Activated B cell treated with CpG ODN at 0.5 μM for 24 hours (primary cell): ENCODE measurements around the gene AKT1. TPM values are rescaled to one million over a fixed set of nuclear protein-coding genes. Genes with fewer than 3 reads are reported as not detected.

ENCODE experiments used
- ATAC-seq: fragments of 200-7000 bp; cut with Tn5 transposase; one replicate; pipeline ENCODE4 v1.10.0; 2021; ENCODE audit warnings: low read depth, mild to moderate bottlenecking, moderate library complexity
- CTCF ChIA-PET: fragments of 350-600 bp; sonication (Branson Sonifier 250); formaldehyde crosslinking; loops from one replicate; lab custom pipeline; 2021; ENCODE audit warnings: antibody characterized with exemption; lab: Charles Lee
- POLR2A ChIA-PET: fragments of 350-600 bp; sonication (Branson Sonifier 250); formaldehyde crosslinking; loops from one replicate; lab custom pipeline; 2021; ENCODE audit warnings: antibody characterized with exemption; lab: Charles Lee
- DNase-seq: peaks from one replicate; pipeline ENCODE4 v3.0.0; 2022
- H3K27ac Mint-ChIP-seq: one replicate; pipeline ENCODE4 v1.8.0; 2020; ENCODE audit warnings: mixed read lengths
- H3K27me3 Mint-ChIP-seq: one replicate; pipeline ENCODE4 v1.8.0; 2021; ENCODE audit warnings: mixed read lengths
- H3K36me3 Mint-ChIP-seq: one replicate; pipeline ENCODE4 v1.8.0; 2021; ENCODE audit warnings: low read depth, mixed read lengths
- H3K4me1 Mint-ChIP-seq: one replicate; pipeline ENCODE4 v1.8.0; 2021; ENCODE audit warnings: mixed read lengths
- H3K4me3 Mint-ChIP-seq: one replicate; pipeline ENCODE4 v1.8.0; 2020; ENCODE audit warnings: mild to moderate bottlenecking, mixed read lengths
- H3K9me3 Mint-ChIP-seq: one replicate; pipeline ENCODE4 v1.8.0; 2020; ENCODE audit warnings: mixed read lengths
- CTCF ChIP-seq: fragments of 200-600 bp; IDR thresholded peaks from one replicate; pipeline ENCODE4 v1.8.0; 2022; ENCODE audit warnings: antibody characterized with exemption, mild to moderate bottlenecking
- intact Hi-C: fragments of 100-400 bp; cut with micrococcal nuclease; formaldehyde crosslinking; loops from one replicate; pipeline ENCODE4 v1.15.1; 2024
- total RNA-seq: library from RNA; stranded (reverse); gene quantifications from 2 replicates; pipeline ENCODE4 v1.2.3, GENCODE V29; 2022

Gene AKT1
- total RNA-seq, 1 donor from 2014 or later: 80.8 TPM

DNA sequence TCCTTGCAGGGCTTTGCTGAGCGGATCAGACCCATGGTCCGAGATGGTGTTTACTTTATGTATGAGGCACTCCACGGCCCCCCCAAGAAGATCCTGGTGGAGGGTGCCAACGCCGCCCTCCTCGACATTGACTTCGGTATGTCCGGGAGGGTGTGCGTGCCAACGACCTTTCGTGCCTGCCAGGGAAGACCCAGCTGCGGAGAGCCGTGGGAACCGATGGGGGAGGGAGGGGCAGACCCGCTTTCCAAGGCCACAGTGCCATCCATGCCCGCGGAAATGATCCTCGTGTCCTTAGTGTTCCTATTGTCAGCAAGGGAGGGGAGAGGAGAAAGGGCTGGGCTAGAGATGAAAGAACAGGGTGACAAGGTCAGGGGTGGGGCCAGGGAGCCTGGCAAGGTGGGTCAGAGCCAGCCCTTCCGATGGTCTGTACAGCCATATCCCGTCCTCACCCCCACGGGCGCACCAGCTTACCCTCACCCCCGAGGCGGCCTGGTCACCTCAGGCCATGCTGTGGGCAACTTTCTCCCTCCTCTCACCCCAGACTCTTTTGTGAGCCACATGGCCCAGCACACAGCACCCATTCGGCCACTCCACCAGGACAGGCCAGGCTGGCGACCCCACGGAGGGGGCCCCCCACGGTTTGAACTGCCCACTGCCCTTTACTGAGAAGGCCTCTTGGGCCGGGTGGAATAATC is 54.3 kb downstream of the AKT1 start:
- Mint-ChIP-seq H3K36me3 (no peaks in the 10 kb centered on the region), H3K9me3 (no peaks in the 10 kb centered on the region), H3K4me1 (peaks cover 5% of the 10 kb centered on the region), H3K27me3 (peaks cover 7% of the 10 kb centered on the region), H3K4me3 (no peak overlapping the region), H3K27ac (no peak overlapping the region)
- no peak for DNase-seq
- intact Hi-C loops: no loop called here
- POLR2A ChIA-PET: no interaction called here
- no peak for ATAC-seq
- CTCF ChIA-PET: no interaction called here
- no peak for TF ChIP-seq CTCF

DNA sequence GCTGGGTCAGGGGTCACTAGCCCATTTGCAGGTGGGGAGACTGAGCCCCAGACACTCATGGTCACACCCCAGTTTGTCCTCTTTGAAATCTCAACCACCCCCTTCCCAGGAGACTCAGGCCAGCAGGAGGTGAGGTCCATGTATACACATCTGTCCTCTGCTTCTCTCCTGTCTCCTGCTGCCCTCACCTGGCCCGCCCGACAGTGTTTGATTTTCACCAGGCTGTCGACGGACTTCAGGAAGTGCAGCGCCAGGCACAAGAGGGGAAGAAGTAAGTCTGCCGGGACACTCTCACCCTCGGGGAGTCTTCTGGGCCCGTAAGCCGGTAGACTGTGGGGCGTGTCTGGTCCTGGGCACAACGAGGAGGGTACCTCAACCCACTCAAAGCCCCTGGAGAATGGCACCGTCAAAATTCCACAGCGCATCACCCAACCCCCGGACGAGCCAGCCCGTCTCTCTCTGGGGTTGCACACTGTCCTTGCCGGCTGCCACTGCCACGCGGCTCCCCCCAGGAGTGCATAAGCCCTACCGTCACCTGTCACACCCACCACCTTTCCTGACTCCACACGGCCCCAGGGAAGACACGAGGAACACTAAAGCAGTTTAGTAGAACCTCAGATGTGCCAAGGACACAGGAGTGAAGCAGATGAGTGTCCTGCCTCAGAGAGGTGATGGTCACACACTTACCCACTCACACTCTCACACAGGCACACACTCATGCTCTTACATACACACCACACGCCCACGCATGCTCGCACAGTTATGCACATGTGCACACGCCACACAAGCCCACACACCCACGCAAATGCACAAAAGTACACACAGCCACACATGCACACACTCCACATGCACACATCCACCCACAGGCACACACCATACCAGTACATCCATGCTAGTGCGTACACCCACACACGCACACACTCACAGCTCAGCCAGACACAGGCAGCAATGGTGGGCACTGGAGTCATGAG is 55.7 kb downstream of the AKT1 start:
- ChIA-PET POLR2A (no interaction called here), CTCF (no interaction called here)
- peaks cover 9% of the 10 kb centered on the region for H3K27me3 Mint-ChIP-seq
- H3K4me1 Mint-ChIP-seq: no peaks in the 10 kb centered on the region
- no peak for DNase-seq
- no peak for TF ChIP-seq CTCF
- H3K9me3 Mint-ChIP-seq: no peaks in the 10 kb centered on the region
- no peak overlapping the region for H3K4me3 Mint-ChIP-seq
- no peak overlapping the region for H3K27ac Mint-ChIP-seq
- H3K36me3 Mint-ChIP-seq: no peaks in the 10 kb centered on the region
- intact Hi-C loops: no loop called here
- ATAC-seq: no peak

DNA sequence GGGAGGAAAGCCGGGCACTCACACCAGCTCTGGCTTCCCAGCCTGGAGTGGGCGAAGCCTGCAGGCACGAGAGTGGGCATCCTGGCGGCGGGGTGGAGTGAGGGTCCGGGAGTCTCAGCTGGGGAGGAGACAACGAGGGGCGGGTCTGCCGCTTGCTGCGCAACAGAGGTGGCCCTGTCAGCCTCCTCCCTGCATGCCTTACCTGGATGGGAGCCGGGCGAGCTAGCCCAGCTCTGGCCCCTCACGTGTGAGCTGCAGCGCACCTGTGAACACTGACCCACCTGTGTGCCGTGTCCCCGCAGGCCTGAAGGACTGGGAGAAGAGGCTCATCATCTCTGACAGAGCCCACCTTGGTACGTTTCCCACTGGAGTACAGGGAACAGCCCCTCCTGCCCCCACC is 56.5 kb downstream of the AKT1 start:
- DNase-seq (no peak), ATAC-seq (no peak)
- Mint-ChIP-seq H3K27me3 (peaks cover 9% of the 10 kb centered on the region), H3K27ac (no peak overlapping the region), H3K36me3 (no peaks in the 10 kb centered on the region), H3K9me3 (no peaks in the 10 kb centered on the region), H3K4me1 (no peaks in the 10 kb centered on the region), H3K4me3 (no peak overlapping the region)
- ChIA-PET CTCF (no interaction called here), POLR2A (no interaction called here)
- TF ChIP-seq CTCF: no peak
- intact Hi-C loops: no loop called here

GRCh38 chr14:104738375-104739019 is 57.1 kb downstream of the AKT1 start:
- no peak for TF ChIP-seq CTCF
- DNase-seq (no peak), ATAC-seq (no peak)
- no peaks in the 10 kb centered on the region for H3K4me1 Mint-ChIP-seq
- CTCF ChIA-PET: no interaction called here
- intact Hi-C loops: no loop called here
- no peak overlapping the region for H3K27ac Mint-ChIP-seq
- no peak overlapping the region for H3K4me3 Mint-ChIP-seq
- H3K27me3 Mint-ChIP-seq: peaks cover 9% of the 10 kb centered on the region
- no peaks in the 10 kb centered on the region for H3K9me3 Mint-ChIP-seq
- H3K36me3 Mint-ChIP-seq: no peaks in the 10 kb centered on the region
- POLR2A ChIA-PET: no interaction called here
